ENCODE measurements around the gene EHF.

Gene EHF

GRCh38 chr11:34638897-34639296 lies 18.0 kb downstream of the EHF start:
- H3K27ac ChIP-seq = peak overlapping the region; percentile 99
- TF ChIP-seq CTCF (IDR thresholded peaks at IDR 0.05) (no peak), ZFX (IDR thresholded peaks at IDR 0.05; ENCODE audit: borderline replicate concordance) (no peak)

GRCh38 chr11:34639545-34639944 lies 18.7 kb downstream of the EHF start:
- H3K27ac ChIP-seq = peak overlapping the region; percentile 99
- TF ChIP-seq ZFX (IDR thresholded peaks at IDR 0.05; ENCODE audit: borderline replicate concordance) = no peak
- no peak for TF ChIP-seq CTCF (IDR thresholded peaks at IDR 0.05)

GRCh38 chr11:34640050-34640923 lies 19.4 kb downstream of the EHF start:
- TF ChIP-seq ZFX (IDR thresholded peaks at IDR 0.05; ENCODE audit: borderline replicate concordance) (no peak), CTCF (IDR thresholded peaks at IDR 0.05) (no peak)
- peak overlapping the region; percentile 99 for H3K27ac ChIP-seq

- TF ChIP-seq ZFX (IDR thresholded peaks at IDR 0.05; ENCODE audit: borderline replicate concordance) (no peak), CTCF (IDR thresholded peaks at IDR 0.05) (no peak)
- peak overlapping the region; percentile 99 for H3K27ac ChIP-seq
Observed at GRCh38 chr11:34640924-34641275, 20.0 kb downstream of the EHF start.

- TF ChIP-seq CTCF (IDR thresholded peaks at IDR 0.05) (no peak), ZFX (IDR thresholded peaks at IDR 0.05; ENCODE audit: borderline replicate concordance) (no peak)
- H3K27ac ChIP-seq = peak overlapping the region; percentile 99
Observed at GRCh38 chr11:34641456-34641855, 20.6 kb downstream of the EHF start.

GRCh38 chr11:34642001-34642554 lies 21.2 kb downstream of the EHF start:
- TF ChIP-seq ZFX (IDR thresholded peaks at IDR 0.05; ENCODE audit: borderline replicate concordance) = no peak
- H3K27ac ChIP-seq = peak overlapping the region; percentile 99

GRCh38 chr11:34642873-34643272 lies 22.0 kb downstream of the EHF start:
- no peak for TF ChIP-seq CTCF (IDR thresholded peaks at IDR 0.05)
- no peak for TF ChIP-seq ZFX (IDR thresholded peaks at IDR 0.05; ENCODE audit: borderline replicate concordance)

More at GRCh38 chr11:34642873-34643272, 22.0 kb downstream of the EHF start:
- peak overlapping the region; percentile 99 for H3K27ac ChIP-seq

All from 22Rv1 (cell line).